Activated CD8-positive, alpha-beta memory T cell treated with anti-CD3 and anti-CD28 coated beads, Interleukin-2, amount 10 ng/mL, durations not matched to agents 7 days and 5 days (primary cell): ENCODE measurements around the gene C17orf113. TPM values are rescaled to one million over a fixed set of nuclear protein-coding genes. Genes with fewer than 3 reads are reported as not detected.
"Not testable (repeated sequence)": the region's sequence is repeated elsewhere in the genome, so short reads cannot be mapped to it uniquely, and the experiment has no call there.

Source experiments
- ATAC-seq: fragments of 150-1000 bp; cut with Tn5 transposase; one replicate; pipeline ENCODE4 v1.10.0; 2021; ENCODE audit warnings: moderate library complexity
- CTCF ChIA-PET: fragments of 350-600 bp; sonication (Branson Sonifier 250); formaldehyde crosslinking; loops from one replicate; lab custom pipeline; 2021; ENCODE audit warnings: antibody characterized with exemption; lab: Charles Lee
- DNase-seq: peaks from one replicate; pipeline ENCODE4 v3.0.0-alpha.2; 2020
- H3K27ac Mint-ChIP-seq: one replicate; pipeline ENCODE4 v1.8.0; 2021; ENCODE audit warnings: mild to moderate bottlenecking, mixed read lengths
- H3K27me3 Mint-ChIP-seq: one replicate; pipeline ENCODE4 v1.8.0; 2021; ENCODE audit warnings: mixed read lengths
- H3K36me3 Mint-ChIP-seq: one replicate; pipeline ENCODE4 v1.8.0; 2021; ENCODE audit warnings: mild to moderate bottlenecking, mixed read lengths
- H3K4me1 Mint-ChIP-seq: one replicate; pipeline ENCODE4 v1.8.0; 2021; ENCODE audit warnings: mixed read lengths
- H3K4me3 Mint-ChIP-seq: one replicate; pipeline ENCODE4 v1.8.0; 2021; ENCODE audit warnings: mild to moderate bottlenecking, moderate library complexity, mixed read lengths
- H3K9me3 Mint-ChIP-seq: one replicate; pipeline ENCODE4 v1.8.0; 2022; ENCODE audit warnings: low read depth, mixed read lengths
- total RNA-seq, 2 experiments: library from RNA; stranded (reverse); gene quantifications; one replicate each; pipeline ENCODE4 v1.2.3, GENCODE V29; 2021

C17orf113 gene
- total RNA-seq, 2 experiments from 2014 or later: 0.14 to 0.23 TPM

- H3K27ac Mint-ChIP-seq: peak within 1 kb of the TSS; percentile 96
- H3K36me3 Mint-ChIP-seq: peaks cover 12% of the 10 kb centered on the region
Measured at GRCh38 chr17:42016941-42017865, 33.2 kb downstream of the C17orf113 start, which contains the start of gene DNAJC7. DNAJC7 (minus strand) TSS chr17:42017439; CDS start chr17:42017416, 23 bp downstream.

DNA sequence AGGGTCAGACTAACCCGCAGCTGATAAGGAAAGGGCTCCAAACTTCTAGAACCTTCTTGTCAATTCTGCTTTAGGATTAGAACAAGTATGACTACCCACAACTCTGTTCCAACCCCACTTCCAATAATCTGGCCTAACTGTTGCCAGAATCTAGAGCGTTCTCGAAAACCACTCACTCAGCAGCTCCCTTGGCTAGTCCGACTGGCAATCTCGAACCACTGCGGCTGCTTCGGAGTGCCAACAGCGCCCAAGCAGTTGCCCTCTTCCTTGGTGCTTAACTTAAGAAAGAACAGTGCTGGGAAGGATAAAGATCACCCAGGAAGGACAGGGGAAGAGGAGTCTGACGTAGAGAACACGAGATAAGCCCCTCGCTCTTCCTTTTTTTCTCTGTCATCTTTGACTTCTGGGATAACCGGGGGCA lies 34.0 kb downstream of the C17orf113 start:
- Mint-ChIP-seq H3K9me3 (no peaks in the 10 kb centered on the region), H3K4me1 (peaks cover 64% of the 10 kb centered on the region), H3K27me3 (no peaks in the 10 kb centered on the region), H3K27ac (peak overlapping the region; percentile 96), H3K36me3 (peaks cover 11% of the 10 kb centered on the region), H3K4me3 (peak overlapping the region; percentile 93)
- CTCF ChIA-PET: interaction anchor here (0.9 to 7.7 kb wide), 15 partner anchors 9 to 165 kb away, joined by 3 to 87 read pairs (median 4); partner anchors contain the start of genes ACLY, CNP, DHX58 and ODAD4
- DNase-seq (peak; percentile 53), ATAC-seq (no peak)

More at GRCh38 chr17:42016941-42017865, 33.2 kb downstream of the C17orf113 start, which contains the start of gene DNAJC7:
- peak; percentile 94 for DNase-seq
- ATAC-seq: peak; percentile 83
- CTCF ChIA-PET: interaction anchor here (0.8 to 7.7 kb wide), 23 partner anchors 8 to 386 kb away, joined by 3 to 87 read pairs (median 5); partner anchors contain the start of genes ACLY, CNP, DHX58 and HCRT
- Mint-ChIP-seq H3K27me3 (no peaks in the 10 kb centered on the region), H3K4me3 (peak within 1 kb of the TSS; percentile 93), H3K4me1 (peaks cover 62% of the 10 kb centered on the region), H3K9me3 (no peaks in the 10 kb centered on the region)

DNA sequence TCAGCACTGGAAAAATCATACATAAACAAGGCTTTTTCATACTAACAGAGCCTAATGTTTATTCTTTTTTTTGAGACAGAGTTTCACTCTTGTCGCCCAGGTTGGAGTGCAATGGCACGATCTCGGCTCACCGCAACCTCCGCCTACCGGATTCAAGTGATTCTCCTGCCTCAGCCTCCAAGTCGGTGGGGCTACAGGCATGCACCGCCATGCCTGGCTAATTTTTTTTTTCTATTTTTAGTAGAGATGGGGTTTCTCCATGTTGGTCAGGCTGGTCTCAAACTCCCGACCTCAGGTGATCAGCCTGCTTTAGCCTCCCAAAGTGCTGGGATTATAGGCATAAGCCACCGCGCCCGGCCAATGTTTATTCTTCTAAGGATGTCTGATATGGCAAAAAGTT lies 36.7 kb downstream of the C17orf113 start:
- peak overlapping the region; percentile 10 for H3K27ac Mint-ChIP-seq
- CTCF ChIA-PET: interaction anchor here (2.2 kb wide), 1 partner anchor 12 kb away, joined by 7 read pairs; no protein-coding TSS in a partner anchor
- H3K27me3 Mint-ChIP-seq, H3K4me3 Mint-ChIP-seq, DNase-seq, H3K9me3 Mint-ChIP-seq, ATAC-seq: not testable (repeated sequence)
- peaks cover 65% of the 10 kb centered on the region for H3K4me1 Mint-ChIP-seq
- H3K36me3 Mint-ChIP-seq: peaks cover 24% of the 10 kb centered on the region

- H3K27me3 Mint-ChIP-seq, H3K27ac Mint-ChIP-seq, ATAC-seq, H3K4me3 Mint-ChIP-seq, H3K9me3 Mint-ChIP-seq, DNase-seq: not testable (repeated sequence)
- Mint-ChIP-seq H3K36me3 (peaks cover 24% of the 10 kb centered on the region), H3K4me1 (peaks cover 54% of the 10 kb centered on the region)
- CTCF ChIA-PET: interaction anchor here (1.0 to 2.2 kb wide), 2 partner anchors 12 to 13 kb away, joined by 4 to 7 read pairs; no protein-coding TSS in a partner anchor
Measured at GRCh38 chr17:42012363-42012762, 38.0 kb downstream of the C17orf113 start.

DNA sequence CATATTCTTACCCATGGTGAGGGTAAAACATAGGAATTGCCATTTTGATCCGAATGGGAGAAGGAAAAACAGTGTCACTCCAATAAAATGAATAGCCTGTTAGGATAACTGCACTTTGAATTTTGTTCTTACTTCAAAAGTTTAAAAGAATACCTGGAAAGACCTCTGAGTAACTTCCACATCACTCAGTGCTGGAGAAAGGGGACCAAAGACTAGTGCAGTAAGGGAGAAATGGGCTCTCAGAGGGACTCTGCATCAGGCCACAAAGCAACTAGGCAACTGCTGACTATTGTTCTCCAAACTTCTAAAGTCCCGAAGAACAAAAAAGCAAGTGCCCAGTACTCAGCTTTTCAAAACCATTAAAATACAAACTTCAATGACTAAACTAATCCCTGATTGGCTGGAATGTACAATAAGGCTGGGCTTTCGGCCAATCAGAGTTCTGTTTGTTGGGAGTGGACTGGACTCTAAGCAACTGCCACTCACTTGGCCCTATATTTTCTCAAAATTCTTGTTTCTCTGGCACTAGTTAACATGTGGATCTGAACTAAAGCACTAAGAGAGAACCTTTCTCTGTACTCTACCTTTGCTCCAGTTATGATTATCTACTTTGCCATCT lies 39.4 kb downstream of the C17orf113 start:
- no peak for ATAC-seq
- peaks cover 53% of the 10 kb centered on the region for H3K4me1 Mint-ChIP-seq

DNA sequence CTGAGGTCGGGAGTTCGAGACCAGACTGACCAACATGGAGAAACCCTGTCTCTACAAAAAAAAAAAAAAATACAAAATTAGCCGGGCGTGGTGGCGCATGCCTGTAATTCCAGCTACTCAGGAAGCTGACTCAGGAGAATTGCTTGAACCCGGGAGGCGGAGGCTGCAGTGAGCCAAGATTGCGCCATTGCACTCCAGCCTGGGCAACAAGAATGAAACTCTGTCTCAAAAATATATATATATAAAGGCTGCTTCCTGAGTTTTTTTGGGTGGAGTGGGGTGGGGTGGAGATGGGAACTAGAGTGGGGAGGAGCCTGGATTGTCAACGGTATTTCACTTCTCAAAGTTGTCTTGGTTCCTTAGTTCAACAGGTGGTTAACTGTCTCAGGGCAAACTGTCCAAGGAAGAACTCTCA lies 40.1 kb downstream of the C17orf113 start:
- H3K27ac Mint-ChIP-seq: not testable (repeated sequence)

More for the DNA sequence above, 39.4 kb downstream of the C17orf113 start:
- H3K9me3 Mint-ChIP-seq: no peaks in the 10 kb centered on the region
- H3K27me3 Mint-ChIP-seq: no peaks in the 10 kb centered on the region
- peaks cover 26% of the 10 kb centered on the region for H3K36me3 Mint-ChIP-seq
- DNase-seq: no peak
- no peak overlapping the region for H3K27ac Mint-ChIP-seq
- CTCF ChIA-PET: no interaction called here
- H3K4me3 Mint-ChIP-seq: no peak overlapping the region

GRCh38 chr17:42009170-42009569 lies 41.2 kb downstream of the C17orf113 start:
- peaks cover 26% of the 10 kb centered on the region for H3K36me3 Mint-ChIP-seq
- ATAC-seq: no peak
- H3K4me3 Mint-ChIP-seq: no peak overlapping the region
- no peaks in the 10 kb centered on the region for H3K9me3 Mint-ChIP-seq
- CTCF ChIA-PET: interaction anchor here (0.7 to 1.0 kb wide), 4 partner anchors 11 to 76 kb away, joined by 3 to 4 read pairs (median 3); partner anchors contain the start of gene NKIRAS2
- peaks cover 50% of the 10 kb centered on the region for H3K4me1 Mint-ChIP-seq
- H3K27ac Mint-ChIP-seq: no peak overlapping the region
- DNase-seq: no peak
- no peaks in the 10 kb centered on the region for H3K27me3 Mint-ChIP-seq

More for the DNA sequence above, 40.1 kb downstream of the C17orf113 start:
- H3K27me3 Mint-ChIP-seq, H3K4me3 Mint-ChIP-seq, DNase-seq, H3K9me3 Mint-ChIP-seq, ATAC-seq, CTCF ChIA-PET: not testable (repeated sequence)
- Mint-ChIP-seq H3K36me3 (peaks cover 26% of the 10 kb centered on the region), H3K4me1 (peaks cover 47% of the 10 kb centered on the region)

GRCh38 chr17:42005166-42005565 lies 45.2 kb downstream of the C17orf113 start:
- DNase-seq: no peak

GRCh38 chr17:42002792-42003301 lies 47.6 kb downstream of the C17orf113 start:
- Mint-ChIP-seq H3K36me3 (peaks cover 34% of the 10 kb centered on the region), H3K4me3 (no peak overlapping the region), H3K27ac (peak overlapping the region; percentile 4), H3K27me3 (no peaks in the 10 kb centered on the region), H3K9me3 (no peaks in the 10 kb centered on the region), H3K4me1 (peaks cover 20% of the 10 kb centered on the region)
- DNase-seq (no peak), ATAC-seq (no peak)
- CTCF ChIA-PET: interaction anchor here (1.0 kb wide), 1 partner anchor 21 kb away, joined by 3 read pairs; no protein-coding TSS in a partner anchor

More at GRCh38 chr17:42005166-42005565, 45.2 kb downstream of the C17orf113 start:
- ATAC-seq: no peak
- Mint-ChIP-seq H3K27ac (no peak overlapping the region), H3K27me3 (no peaks in the 10 kb centered on the region), H3K4me3 (no peak overlapping the region), H3K4me1 (peaks cover 28% of the 10 kb centered on the region), H3K9me3 (no peaks in the 10 kb centered on the region), H3K36me3 (peaks cover 32% of the 10 kb centered on the region)
- CTCF ChIA-PET: interaction anchor here (1.1 to 1.8 kb wide), 4 partner anchors 10 to 176 kb away, joined by 3 to 6 read pairs (median 4); partner anchors contain the start of genes DNAJC7 and KCNH4

GRCh38 chr17:42002175-42002791 lies 48.1 kb downstream of the C17orf113 start:
- no peaks in the 10 kb centered on the region for H3K9me3 Mint-ChIP-seq
- ATAC-seq: no peak
- H3K27me3 Mint-ChIP-seq: no peaks in the 10 kb centered on the region
- DNase-seq: no peak
- H3K4me3 Mint-ChIP-seq: no peak overlapping the region
- CTCF ChIA-PET: no interaction called here
- peaks cover 36% of the 10 kb centered on the region for H3K36me3 Mint-ChIP-seq
- no peak overlapping the region for H3K27ac Mint-ChIP-seq
- peaks cover 20% of the 10 kb centered on the region for H3K4me1 Mint-ChIP-seq

GRCh38 chr17:42001729-42002128 lies 48.7 kb downstream of the C17orf113 start:
- H3K4me3 Mint-ChIP-seq: no peak overlapping the region
- ATAC-seq (no peak), DNase-seq (no peak)
- peaks cover 18% of the 10 kb centered on the region for H3K4me1 Mint-ChIP-seq
- CTCF ChIA-PET: no interaction called here
- H3K27ac Mint-ChIP-seq: no peak overlapping the region
- H3K9me3 Mint-ChIP-seq: no peaks in the 10 kb centered on the region
- H3K27me3 Mint-ChIP-seq: no peaks in the 10 kb centered on the region
- H3K36me3 Mint-ChIP-seq: peaks cover 37% of the 10 kb centered on the region

DNA sequence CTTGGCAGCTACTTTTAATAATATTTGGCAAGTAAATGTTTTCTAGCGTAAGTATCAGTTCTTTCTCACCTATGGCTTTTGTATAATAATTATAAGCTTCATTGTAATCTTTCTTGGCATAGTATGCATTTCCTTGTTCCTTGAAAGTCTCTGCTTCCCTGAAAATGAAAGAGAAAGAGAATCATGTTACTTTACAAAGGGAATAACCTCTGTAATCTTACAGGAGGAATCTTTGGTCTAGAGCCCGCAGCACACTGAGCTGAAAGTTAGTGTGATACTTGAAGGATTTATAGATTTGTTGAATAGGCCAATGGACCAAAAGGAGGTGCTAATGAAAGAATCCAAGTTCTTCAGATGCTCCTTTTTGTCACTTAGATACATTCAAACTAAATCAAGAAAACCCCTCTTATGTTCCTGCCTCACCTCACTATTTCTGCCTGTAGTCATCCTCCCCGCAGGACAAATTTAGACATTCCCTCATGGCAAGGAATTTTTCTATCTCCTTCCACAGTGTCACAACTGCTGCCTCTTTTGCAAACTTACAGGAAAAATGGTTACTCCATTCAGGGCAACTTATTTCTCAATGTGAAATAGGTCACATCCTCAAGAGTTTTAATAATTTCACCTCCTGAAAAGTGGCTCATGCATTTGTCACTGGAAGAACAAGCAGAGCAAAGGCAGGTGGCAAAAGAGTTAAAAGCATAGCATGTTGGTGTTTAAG lies 49.8 kb downstream of the C17orf113 start:
- no peak overlapping the region for H3K27ac Mint-ChIP-seq
- no peaks in the 10 kb centered on the region for H3K27me3 Mint-ChIP-seq
- DNase-seq: no peak
- no peaks in the 10 kb centered on the region for H3K9me3 Mint-ChIP-seq
- no peak overlapping the region for H3K4me3 Mint-ChIP-seq
- ATAC-seq: no peak
- peaks cover 21% of the 10 kb centered on the region for H3K4me1 Mint-ChIP-seq
- CTCF ChIA-PET: no interaction called here
- H3K36me3 Mint-ChIP-seq: peaks cover 46% of the 10 kb centered on the region
